HG03095 (cell line): ENCODE data around the gene KIF5C.
"Not testable (repeated sequence)": the region's sequence is repeated elsewhere in the genome, so short reads cannot be mapped to it uniquely, and the experiment has no call there.

Experiments
- ATAC-seq: cut with Tn5 transposase; IDR thresholded peaks from one replicate; pipeline ENCODE4 v1.9.1; 2021; ENCODE audit warnings: moderate library complexity; ENCODE audit not compliant: unreplicated experiment

KIF5C gene

DNA sequence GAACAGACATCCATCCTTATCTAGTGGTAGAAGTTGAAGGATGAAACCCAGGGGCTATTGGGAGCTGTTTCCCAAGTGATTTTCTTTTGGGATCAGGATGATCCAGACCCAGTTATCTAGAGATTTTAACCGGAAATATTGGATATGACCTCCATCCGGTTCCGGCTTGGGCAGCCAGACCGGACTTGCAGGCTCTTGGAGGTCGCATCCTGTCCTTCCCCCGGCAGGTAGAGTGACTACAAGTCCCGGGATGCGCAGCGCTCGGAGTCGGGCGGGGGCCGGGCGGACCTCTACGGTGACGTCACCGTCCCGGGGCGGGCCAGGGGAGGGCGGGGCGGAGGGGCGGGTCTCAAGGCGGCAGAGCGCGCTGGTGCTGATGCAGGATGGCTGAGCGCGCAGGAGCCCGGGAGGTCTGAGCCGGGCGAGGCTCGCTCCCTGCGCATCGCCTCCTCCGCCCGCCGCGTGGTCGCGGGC lies at the start of gene KIF5C:
TSS of gene KIF5C (plus strand) at position 360 of the 474 bp plus-strand sequence. CDS start 391 bp downstream, outside the sequence.
- ATAC-seq = peak; percentile 96

DNA sequence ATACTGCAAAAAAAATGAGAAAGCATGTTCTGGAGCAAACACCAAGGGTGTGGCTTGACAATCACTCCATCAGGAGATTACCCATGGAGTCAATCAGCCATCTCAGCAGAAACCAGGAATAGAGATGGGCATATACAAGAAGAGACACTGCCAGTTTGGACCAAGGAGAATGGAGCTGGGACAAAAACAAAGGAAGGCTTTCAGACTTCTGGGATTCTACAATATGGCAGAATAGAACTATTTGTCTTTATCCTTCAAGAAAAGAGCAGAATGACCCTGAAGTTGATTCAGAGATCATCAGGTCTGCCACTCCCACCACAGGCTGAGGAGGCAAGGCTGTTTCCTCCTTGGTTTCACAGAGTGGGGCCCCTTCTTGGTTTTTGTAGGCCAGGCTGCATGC lies 48.2 kb upstream of the KIF5C start:
- no peak for ATAC-seq

DNA sequence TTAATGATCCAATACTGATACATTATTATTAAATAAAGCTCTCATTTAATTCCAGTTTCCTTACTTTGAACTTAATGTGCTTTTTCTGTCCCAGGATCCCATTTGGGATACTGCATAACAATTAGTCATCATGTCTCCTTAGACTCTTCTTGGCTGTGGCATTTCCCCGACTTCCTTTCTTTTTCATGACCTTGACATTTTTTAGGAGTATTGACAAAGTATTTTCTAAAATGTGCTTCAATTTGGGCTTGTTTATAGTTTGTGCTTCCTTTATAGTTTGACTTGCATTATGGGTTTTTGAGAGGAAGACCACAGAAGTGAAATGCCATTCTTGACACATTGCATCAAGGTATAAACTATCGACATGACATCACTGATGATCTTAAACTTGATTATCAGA lies 46.1 kb upstream of the KIF5C start:
- no peak for ATAC-seq

DNA sequence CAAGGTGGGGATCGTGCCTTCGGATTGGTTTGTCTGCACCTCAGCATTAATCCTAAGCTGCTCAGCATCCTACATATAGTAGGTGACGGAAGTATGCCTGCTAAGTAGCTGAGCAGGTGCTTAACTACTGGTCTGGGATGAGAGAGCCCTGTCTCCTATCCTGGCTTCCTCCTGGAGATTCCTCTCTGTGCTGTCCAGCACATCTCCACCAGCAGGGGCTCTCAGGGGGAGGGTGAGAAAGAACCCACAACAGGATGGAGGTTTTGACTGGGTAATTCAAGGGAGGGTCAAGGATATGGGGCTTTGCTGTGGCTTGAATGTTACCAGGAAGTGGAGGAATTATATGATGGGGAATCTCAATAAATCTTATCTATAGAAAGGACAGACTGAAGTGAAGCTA lies 45.4 kb upstream of the KIF5C start:
- no peak for ATAC-seq

DNA sequence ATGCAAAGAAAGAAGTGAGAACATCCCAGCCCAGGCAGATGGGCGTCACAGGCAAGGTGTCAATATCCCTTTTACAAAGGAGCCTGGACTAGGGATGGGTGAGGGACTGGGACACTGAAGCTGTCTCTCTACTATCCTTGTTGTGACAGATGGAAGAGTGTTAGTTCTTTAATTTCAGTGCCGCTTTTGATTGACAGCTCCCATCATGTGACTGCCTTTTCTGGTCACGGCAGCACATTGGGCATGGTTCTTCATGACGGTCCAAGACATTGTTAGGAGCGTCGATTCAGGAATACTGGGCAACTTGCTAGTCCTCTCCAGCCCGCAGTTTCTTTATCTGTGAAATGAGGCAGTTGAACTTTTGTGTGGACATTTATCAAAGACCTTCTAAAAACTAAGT lies 42.4 kb upstream of the KIF5C start:
- no peak for ATAC-seq

DNA sequence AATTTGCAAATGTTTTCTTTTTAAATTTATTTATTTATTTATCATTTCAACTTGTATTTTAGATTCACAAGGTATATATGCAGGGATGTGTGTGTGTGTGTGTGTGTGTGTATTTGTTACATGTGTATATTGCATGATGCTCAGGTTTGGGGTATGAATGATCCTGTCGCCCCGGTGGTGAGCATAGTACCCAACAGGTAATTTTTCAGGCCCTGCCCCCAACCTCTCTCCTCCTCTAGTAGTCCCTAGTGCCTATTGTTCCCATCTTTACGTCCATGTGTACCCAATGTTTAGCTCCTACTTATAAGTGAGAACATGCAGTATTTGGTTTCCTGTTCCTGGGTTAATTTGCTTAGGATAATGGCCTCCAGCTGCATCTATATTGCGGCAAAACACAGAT lies 33.0 kb upstream of the KIF5C start:
- no peak for ATAC-seq

DNA sequence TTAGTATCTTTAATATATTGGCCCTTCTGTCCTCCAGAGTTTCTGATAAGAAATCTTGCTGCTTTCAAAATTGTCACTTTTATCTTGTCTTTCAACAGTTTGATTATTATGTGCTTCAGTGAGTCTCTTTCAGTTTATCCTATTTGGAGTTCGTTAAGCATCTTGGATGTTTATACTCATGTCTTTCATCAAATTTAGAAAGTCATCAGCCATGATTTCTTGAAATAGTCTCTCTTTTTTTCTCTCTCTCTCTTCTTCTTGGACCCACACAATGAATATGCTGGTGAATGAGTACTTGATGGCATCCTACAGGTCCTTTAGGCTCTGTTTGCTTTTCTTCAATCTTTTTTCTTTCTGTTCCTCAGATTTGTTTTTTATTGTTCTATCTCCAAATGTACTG lies 26.9 kb upstream of the KIF5C start:
- no peak for ATAC-seq

DNA sequence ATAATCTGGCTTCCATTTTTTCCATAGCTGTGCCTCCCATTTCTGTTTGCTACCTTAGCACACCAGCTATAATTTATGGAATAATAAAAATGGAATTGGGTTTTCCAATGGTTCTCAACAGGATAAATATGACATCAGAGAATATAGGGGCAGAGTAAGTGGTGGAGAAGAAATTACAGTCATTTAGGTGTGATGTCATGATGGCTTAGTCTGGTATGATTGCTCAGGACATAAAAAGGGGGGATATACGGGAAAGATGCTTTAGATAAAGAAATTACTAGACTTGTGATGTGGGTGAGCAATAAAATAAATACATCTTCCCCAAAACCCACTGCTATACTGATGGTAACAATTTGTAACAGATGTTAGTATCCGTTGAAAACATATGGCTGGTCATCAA lies 21.6 kb upstream of the KIF5C start:
- ATAC-seq = no peak

DNA sequence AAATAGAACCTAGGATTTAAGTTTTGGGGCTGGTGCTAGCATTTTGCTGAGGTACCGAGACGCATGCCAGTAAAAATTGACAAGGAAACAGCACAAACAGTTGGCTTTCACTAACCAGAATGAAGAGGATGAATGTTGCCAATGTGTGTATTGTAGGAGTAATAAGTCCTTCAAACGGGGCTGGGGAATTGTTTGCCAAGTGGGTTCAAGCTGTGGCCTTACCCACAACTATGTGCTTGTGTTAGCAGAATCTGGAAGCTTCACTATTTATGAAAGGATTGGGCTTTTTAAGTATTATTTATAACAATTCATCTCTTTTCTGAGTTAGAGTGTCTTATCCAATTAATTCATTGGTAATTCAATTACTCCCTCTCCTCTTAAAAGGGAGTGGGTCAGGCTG lies 15.0 kb upstream of the KIF5C start:
- ATAC-seq = no peak

DNA sequence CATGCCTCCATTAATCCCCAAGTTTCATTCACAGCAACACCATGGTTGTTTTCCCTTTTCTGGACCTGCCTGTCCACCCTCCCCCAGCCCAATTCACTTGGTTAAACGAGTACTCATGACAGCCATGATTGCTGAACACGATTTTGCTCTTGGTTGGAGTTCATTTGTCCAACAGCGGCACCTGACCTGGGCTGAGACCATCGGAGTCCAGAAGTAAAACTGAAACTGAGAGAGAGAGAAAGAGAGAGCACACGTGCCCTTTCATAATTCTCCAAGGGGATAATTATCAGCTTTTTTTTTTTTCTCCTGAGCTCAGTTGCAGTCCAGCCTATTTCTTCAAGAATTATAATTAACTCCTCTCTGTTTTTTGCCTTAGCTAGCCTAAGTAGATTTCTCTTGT lies 13.7 kb upstream of the KIF5C start:
- no peak for ATAC-seq

DNA sequence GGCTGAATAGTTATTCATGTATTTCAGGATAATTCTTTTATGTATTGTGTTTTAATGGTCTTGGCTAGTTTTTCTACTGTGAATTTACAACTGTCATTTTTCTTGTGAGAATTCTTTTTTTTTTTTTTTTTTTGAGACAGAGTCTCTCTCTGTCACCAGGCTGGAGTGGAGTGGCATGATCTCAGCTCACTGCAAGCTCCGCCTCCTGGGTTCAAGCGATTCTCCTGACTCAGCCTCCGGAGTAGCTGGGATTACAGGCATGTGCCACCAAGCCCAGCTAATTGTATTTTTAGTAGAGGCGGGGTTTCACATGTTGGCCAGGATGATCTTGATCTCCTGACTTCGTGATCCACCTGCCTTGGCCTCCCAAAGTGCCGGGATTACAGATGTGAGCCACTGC lies 12.5 kb upstream of the KIF5C start:
- ATAC-seq = not testable (repeated sequence)

DNA sequence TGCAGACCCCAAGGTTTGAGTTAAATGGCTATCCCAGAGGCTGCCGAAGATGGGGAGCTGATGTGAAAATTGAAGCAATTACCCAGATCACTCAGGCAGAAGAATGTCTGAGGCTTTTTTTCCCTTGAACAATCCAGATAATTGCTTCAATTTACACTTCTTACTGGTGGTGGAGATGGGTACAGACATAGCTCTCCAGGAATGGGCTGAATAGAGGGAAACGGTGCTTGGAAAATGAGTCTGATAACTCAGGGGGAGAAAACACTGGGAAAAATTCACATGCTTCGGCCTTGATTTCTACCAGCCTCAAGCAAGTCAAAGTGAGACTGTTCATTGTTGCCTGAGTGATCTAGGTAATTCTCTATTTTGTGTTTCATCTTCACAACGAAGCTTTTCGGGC lies 9.5 kb upstream of the KIF5C start:
- ATAC-seq = no peak

DNA sequence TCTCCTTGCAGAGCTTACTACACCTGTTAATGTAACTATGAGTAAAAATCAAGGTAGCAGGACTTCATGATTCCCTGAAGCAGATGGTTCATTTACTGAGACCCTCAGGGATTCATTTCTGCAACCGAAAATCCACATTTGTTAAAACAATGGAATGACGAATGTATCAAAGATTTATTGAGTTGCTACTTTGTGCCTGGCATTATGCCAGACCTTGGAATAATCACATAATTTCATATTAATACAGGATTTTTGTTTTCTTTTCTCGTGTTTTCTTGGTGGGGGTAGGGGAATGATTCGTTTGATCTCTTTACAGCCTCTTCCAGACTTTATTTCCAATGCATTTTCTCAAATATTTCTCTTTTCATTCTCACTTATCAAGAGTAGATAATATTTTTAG lies 8.9 kb upstream of the KIF5C start:
- no peak for ATAC-seq

DNA sequence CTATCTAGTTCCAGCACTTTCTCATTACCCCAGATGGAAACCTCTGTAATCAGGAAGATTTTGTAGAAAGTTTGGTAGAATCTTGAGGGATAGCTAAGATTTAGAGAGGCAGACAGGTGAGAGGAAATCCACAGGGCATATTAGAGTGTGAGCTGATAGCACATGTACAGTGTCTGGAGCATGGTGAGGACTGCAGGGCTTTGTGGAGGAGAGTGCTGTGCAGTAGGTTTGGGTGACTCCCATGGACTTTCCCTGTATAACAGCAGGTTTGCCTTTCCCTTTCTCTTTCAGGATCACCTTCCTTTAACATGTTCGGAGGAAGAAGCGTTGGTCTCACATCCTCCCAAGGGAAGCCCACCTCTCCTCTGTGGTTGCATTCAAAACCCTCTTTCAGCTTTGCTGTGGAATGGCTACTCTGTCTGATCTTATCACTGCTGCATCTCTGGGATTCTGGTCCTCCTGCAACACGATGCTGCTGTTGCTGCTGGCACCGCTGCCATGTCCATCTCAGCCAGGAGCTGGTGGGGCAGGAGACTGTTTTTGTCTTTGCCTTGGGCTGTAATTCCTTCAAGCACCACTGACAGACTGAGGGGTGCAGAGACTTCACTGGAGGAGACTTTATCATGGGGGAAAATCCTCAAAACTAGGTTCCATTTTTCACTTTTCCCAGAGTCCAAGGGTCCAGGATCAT lies 7.8 kb upstream of the KIF5C start:
- no peak for ATAC-seq

DNA sequence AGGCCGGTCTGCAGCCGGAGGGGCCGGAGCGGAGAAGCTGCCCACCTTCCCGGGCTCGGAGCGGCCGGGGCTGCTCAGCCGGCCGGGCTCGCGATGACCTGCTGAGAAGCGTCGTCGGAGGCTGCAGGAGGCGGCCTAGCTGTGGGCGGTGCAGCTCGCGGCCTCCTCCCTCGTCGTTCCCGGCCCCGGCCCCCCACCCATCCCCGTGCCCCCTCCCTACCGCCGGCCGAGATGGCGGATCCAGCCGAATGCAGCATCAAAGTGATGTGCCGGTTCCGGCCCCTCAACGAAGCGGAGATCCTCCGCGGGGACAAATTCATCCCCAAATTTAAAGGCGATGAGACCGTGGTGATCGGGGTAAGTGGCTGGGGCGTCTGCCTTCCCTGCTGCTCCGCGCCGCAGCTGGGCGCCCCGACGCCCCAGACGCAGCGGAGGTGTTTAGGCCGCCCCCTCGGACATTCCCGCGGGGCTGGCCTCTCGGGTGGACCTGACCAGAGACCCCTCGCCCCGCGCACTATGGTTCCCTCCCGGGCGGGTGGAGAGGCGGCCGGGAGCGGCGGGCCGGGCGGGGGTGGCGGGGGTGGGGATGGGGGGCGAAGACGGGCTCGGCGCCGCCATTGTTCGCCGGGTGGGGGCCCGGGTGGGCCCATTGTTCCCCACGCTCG lies 492 bp downstream of the KIF5C start:
- ATAC-seq = peak; percentile 28

DNA sequence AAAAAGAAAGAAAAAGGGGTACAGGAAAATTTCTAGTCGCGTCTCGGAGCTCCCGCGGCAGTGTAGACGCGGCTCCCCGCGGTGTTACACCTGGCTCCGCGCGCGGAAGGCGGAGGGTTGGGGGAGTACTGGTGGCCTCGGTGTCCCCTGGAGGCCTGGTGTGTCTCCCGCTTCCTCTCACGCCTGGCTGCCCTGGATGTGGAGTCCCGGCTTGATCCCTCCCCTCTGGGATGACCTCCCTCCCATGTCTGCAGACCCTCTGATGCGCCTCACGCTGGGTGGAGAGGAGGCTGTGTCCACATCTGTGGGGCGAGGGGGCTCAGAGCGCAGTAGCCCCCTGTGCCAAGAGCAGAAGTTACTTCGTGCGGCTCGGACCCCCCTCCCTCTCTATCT lies 1.2 kb downstream of the KIF5C start:
- no peak for ATAC-seq

DNA sequence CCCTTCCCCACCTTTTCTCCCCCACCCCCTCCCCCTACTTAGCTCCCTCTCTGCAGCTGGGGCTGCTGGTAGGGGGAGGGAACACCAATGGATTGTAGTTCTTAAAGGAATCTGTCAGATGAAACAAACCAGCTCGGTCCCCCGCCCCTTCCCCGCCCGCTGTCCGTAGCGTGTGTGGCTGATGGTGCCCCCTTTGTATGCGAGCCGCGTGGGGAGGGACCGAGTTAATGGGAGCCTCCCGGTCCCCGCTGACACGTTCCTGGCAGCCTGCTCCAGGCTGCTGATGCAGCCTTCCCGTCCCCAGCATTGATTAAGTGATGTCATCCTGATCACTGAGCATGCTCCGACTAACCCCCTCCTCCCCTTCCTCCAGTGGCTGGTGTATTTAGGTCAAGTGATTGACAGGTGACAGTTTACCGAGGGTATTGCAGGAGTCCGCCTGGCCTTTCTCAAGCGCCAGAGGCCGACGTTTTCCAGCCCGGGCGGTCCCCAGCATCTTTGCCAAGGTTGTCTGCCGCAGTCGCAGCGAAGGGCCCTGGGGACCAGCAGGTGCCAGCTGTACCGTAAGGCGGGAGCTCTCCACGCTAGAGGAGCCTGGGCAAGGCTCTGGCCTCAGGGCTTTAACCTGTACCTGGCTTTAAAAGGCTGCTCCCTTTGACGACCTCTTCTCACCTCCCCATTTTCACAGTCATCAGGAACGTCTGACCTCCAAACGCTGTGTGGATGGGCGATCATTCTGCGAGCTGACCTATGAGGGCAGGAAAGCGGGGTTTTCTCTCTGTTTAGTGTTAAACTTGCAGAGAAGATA lies 1.8 kb downstream of the KIF5C start:
- no peak for ATAC-seq

DNA sequence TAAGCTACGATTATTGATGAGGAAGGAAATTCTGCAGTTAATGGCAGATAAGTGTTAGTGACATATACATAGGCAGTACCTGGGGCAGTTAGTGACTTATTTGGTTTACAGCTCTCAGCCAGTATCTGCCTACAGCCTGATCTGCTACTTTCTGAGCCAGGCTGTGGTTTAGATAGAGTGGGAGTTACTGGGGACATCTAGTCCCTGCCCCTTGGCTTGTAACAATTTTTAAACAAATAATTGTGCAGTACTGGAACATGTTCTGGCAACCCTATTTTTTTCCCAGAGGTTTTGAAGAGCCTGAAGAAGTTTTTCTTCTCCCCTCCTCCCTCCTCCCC lies 2.3 kb downstream of the KIF5C start:
- no peak for ATAC-seq

DNA sequence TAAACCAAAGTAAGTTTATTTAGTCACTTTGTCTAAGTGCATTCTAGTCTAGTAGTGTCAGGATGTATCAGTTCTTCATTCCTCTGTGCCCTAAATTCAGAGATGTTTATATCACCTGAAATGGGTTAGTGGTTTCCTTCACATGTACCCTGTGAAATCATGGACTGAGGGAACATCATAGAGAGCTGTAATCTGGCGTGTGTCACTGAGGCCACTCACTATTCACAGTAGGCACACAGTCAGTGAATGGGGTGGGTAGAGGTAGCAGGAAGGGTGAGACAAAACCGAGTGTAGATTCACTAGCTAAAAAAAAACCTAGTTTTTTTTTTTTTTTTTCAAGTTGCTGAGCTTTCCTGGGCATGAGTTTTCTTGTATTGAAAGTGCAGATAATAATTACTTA lies 5.6 kb downstream of the KIF5C start:
- ATAC-seq = no peak

DNA sequence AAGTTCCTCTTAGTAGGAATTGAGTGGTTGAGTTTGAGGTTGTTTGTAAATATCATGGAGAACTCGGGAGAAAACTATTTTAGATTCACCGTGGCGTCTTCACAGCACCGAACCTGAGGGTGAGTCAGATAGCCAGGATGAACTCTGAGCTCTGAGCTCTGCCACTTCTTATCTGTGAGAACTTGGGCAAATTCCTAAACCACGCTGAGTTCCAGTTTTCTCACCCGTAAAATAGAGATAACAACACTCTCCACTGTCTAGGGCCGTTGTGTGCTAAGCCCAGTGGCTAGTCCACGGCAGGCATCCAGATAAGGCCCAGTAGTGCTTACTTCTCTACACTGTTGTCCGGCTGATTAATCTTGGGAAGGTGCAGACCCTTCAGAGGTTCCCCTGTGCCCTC lies 7.0 kb downstream of the KIF5C start:
- no peak for ATAC-seq

DNA sequence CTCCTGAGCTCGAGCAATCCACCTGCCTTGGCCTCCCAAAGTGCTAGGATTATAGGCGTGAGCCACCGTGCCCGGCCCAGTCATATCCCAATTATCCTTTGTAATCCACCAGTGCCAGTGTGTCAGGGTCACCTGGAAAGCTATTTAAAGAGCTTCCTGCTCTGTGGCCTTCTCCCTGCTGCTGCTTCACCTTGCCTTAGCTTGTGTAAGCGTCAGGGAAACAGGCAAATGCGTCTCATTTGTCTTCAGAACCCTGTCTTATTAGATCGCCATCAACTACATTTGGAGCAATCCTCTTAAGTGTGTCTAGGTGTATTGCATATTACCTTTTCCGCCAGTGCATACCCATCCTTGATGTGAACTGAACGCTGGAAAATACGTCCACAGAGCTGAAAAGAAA lies 10.2 kb downstream of the KIF5C start:
- no peak for ATAC-seq

DNA sequence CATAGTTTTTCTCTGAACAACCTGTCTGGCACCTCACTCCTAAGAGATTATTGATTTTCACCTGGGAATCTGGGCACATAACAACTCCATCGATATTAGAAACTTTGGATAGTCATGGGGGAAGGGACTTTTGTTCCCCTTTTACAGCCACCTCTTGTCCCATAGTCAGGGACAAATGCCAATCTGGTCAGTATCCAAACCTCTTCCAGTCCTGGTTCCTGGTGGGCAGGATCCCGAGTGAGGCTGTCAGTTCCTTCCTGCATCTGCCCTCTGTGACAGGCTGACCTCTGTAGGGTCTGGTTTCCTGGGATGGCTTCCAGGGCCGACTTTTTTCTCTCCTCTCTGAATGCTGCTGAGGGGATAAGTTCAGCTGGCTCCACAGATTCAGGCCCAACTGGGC lies 11.0 kb downstream of the KIF5C start:
- no peak for ATAC-seq
